HPDE6-E6E7 (cell line): ENCODE results near the gene PRDM8.
"Not testable (repeated sequence)": the region's sequence is repeated elsewhere in the genome, so short reads cannot be mapped to it uniquely, and the experiment has no call there.

Experiments
- DNase-seq: peaks from one replicate; pipeline ENCODE4 v3.0.0; 2011; ENCODE audit warnings: missing footprints; ENCODE audit errors: extremely low spot score

Gene PRDM8

GRCh38 chr4:80228460-80228859 is 31.2 kb downstream of the PRDM8 start:
- no peak for DNase-seq

- no peak for DNase-seq
Observed at GRCh38 chr4:80229128-80229527, 31.8 kb downstream of the PRDM8 start.

GRCh38 chr4:80229590-80229989 is 32.3 kb downstream of the PRDM8 start:
- DNase-seq: no peak

- no peak for DNase-seq
Observed at GRCh38 chr4:80231180-80231579, 33.9 kb downstream of the PRDM8 start.

GRCh38 chr4:80232707-80233370 is 35.5 kb downstream of the PRDM8 start:
- DNase-seq: no peak

GRCh38 chr4:80233390-80233789 is 36.1 kb downstream of the PRDM8 start:
- no peak for DNase-seq

GRCh38 chr4:80235451-80235850 is 38.1 kb downstream of the PRDM8 start:
- no peak for DNase-seq

GRCh38 chr4:80237992-80238391 is 40.7 kb downstream of the PRDM8 start:
- peak; percentile 41 for DNase-seq

GRCh38 chr4:80239480-80240150 is 42.3 kb downstream of the PRDM8 start:
- no peak for DNase-seq

- no peak for DNase-seq
Observed at GRCh38 chr4:80240976-80241375, 43.7 kb downstream of the PRDM8 start.

- no peak for DNase-seq
Observed at GRCh38 chr4:80243274-80244018, 46.1 kb downstream of the PRDM8 start.

- not testable (repeated sequence) for DNase-seq
Observed at GRCh38 chr4:80247484-80247883, 50.2 kb downstream of the PRDM8 start.

- no peak for DNase-seq
Observed at GRCh38 chr4:80249144-80249543, 51.8 kb downstream of the PRDM8 start.

GRCh38 chr4:80252427-80252826 is 55.1 kb downstream of the PRDM8 start:
- DNase-seq: no peak

- DNase-seq: no peak
Observed at GRCh38 chr4:80252953-80253352, 55.6 kb downstream of the PRDM8 start.

- DNase-seq: no peak
Observed at GRCh38 chr4:80253510-80253909, 56.2 kb downstream of the PRDM8 start.
